ENCODE measurements around the gene IL3RA. TPM values are rescaled to one million over a fixed set of nuclear protein-coding genes. Genes with fewer than 3 reads are reported as not detected.

IL3RA gene
- polyA plus RNA-seq, 1 of the 3 experiments (the other 2 are of a cell fraction), result not detected

DNA sequence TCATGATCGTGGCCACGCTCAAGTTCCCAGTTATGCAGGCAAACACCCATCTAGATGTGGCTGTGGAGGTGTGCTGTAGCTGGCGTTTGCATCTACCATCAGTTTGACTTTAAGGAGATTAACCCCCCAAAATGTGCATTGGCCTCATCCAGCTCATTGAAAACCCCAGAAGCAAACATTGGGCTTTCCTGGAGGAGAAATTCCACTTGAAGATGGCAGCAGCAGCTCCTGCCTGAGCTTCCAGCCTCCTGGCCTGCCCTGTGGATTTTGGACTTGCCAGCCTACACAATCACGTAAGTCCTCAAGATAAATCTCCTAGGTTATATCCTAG, 85.5 kb downstream of the IL3RA start:
- ChIA-PET POLR2A (no interaction called here), CTCF (no interaction called here)
- Histone ChIP-seq H3F3A (replicated peaks; ENCODE audit: insufficient read depth) (peaks cover 9% of the 10 kb centered on the region), H3K27ac (ENCODE audit: low read depth in 2 of 2, low read length in 1 of 2) (no peak overlapping the region), H3K4me1 (ENCODE audit: control insufficient read depth in 1 of 2, insufficient read depth in 2 of 2, low read depth in 1 of 2, low read length in 1 of 2) (no peaks in the 10 kb centered on the region), H3K4me3 (ENCODE audit: low read depth in 2 of 2, low read length in 1 of 2) (no peak overlapping the region; a peak in 1 of 4 replicates), H3K9ac (no peak overlapping the region), H3K9me3 (no peaks in the 10 kb centered on the region), H3K4me2 (no peak overlapping the region), H3K27me3 (ENCODE audit: insufficient read depth) (no peaks in the 10 kb centered on the region), H3K36me3 (replicated peaks in 1 of 2; ENCODE audit: control insufficient read depth in 1 of 2, insufficient read depth in 2 of 2, low read length in 1 of 2) (peaks cover 0 to 29% of the 10 kb centered on the region in 2 experiments), H3K79me2 (ENCODE audit: insufficient read depth) (no peaks in the 10 kb centered on the region), H2AFZ (ENCODE audit: low read depth) (no peak overlapping the region), H3K9me2 (no peaks in the 10 kb centered on the region), H4K20me1 (ENCODE audit: insufficient read depth) (no peaks in the 10 kb centered on the region)
- no peak for DNase-seq
- 100% methylated on average over 4 of the region's 4 CpGs for WGBS (ENCODE audit: low lambda C conversion rate)
- TF ChIP-seq EP300 (IDR thresholded peaks at IDR 0.05; ENCODE audit: borderline replicate concordance in 1 of 2, low read depth in 1 of 2, low read length in 1 of 2) (no peak), RAD21 (IDR thresholded peaks at IDR 0.05; ENCODE audit: low read length) (no peak), FOSL2 (IDR thresholded peaks at IDR 0.05; ENCODE audit: borderline replicate concordance, low read depth) (no peak), TCF12 (IDR thresholded peaks at IDR 0.05) (no peak), SIN3A (IDR thresholded peaks at IDR 0.05; ENCODE audit: borderline replicate concordance, low read depth, low read length) (no peak), NFIC (IDR thresholded peaks at IDR 0.05; ENCODE audit: borderline replicate concordance) (no peak), TAF1 (IDR thresholded peaks at IDR 0.05; ENCODE audit: borderline replicate concordance, low read depth, low read length) (no peak), MXI1 (IDR thresholded peaks at IDR 0.05; ENCODE audit: low read depth, low read length) (no peak), RXRA (IDR thresholded peaks at IDR 0.05; ENCODE audit: borderline replicate concordance, low read depth) (no peak)
- TF ChIP-seq, protein P1, sequence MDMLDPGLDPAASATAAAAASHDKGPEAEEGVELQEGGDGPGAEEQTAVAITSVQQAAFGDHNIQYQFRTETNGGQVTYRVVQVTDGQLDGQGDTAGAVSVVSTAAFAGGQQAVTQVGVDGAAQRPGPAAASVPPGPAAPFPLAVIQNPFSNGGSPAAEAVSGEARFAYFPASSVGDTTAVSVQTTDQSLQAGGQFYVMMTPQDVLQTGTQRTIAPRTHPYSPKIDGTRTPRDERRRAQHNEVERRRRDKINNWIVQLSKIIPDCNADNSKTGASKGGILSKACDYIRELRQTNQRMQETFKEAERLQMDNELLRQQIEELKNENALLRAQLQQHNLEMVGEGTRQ (IDR thresholded peaks at IDR 0.05; ENCODE audit: borderline replicate concordance, low read depth, low read length), result no peak
- TF ChIP-seq, protein P2, sequence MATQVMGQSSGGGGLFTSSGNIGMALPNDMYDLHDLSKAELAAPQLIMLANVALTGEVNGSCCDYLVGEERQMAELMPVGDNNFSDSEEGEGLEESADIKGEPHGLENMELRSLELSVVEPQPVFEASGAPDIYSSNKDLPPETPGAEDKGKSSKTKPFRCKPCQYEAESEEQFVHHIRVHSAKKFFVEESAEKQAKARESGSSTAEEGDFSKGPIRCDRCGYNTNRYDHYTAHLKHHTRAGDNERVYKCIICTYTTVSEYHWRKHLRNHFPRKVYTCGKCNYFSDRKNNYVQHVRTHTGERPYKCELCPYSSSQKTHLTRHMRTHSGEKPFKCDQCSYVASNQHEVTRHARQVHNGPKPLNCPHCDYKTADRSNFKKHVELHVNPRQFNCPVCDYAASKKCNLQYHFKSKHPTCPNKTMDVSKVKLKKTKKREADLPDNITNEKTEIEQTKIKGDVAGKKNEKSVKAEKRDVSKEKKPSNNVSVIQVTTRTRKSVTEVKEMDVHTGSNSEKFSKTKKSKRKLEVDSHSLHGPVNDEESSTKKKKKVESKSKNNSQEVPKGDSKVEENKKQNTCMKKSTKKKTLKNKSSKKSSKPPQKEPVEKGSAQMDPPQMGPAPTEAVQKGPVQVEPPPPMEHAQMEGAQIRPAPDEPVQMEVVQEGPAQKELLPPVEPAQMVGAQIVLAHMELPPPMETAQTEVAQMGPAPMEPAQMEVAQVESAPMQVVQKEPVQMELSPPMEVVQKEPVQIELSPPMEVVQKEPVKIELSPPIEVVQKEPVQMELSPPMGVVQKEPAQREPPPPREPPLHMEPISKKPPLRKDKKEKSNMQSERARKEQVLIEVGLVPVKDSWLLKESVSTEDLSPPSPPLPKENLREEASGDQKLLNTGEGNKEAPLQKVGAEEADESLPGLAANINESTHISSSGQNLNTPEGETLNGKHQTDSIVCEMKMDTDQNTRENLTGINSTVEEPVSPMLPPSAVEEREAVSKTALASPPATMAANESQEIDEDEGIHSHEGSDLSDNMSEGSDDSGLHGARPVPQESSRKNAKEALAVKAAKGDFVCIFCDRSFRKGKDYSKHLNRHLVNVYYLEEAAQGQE (IDR thresholded peaks at IDR 0.05; ENCODE audit: low read depth, low read length), result no peak

DNA sequence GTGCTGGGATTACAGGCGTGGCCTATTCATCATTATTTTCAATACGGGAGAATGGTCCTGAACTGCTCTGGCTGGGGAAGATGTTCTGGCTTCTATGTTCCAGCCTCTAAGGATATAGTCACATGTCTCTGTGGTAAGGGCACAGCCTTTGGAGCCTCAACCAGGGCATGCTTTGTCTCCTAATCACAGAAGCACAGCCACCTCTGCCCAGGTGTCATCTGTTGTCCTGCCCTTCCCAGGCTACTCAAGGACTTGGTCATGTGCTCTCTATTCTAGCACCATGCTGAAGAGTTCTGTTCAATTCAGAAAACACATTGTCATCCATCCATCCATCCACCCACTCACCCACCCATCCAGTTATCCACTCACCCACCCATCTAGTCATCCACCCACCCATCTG, 86.6 kb downstream of the IL3RA start:
- Histone ChIP-seq H4K20me1 (ENCODE audit: insufficient read depth) (no peaks in the 10 kb centered on the region), H3K4me3 (ENCODE audit: low read depth in 2 of 2, low read length in 1 of 2) (no peak overlapping the region; a peak in 1 of 4 replicates), H3K4me2 (no peak overlapping the region), H3K36me3 (replicated peaks in 1 of 2; ENCODE audit: control insufficient read depth in 1 of 2, insufficient read depth in 2 of 2, low read length in 1 of 2) (peaks cover 0 to 24% of the 10 kb centered on the region in 2 experiments), H3F3A (replicated peaks; ENCODE audit: insufficient read depth) (peaks cover 5% of the 10 kb centered on the region), H3K27me3 (ENCODE audit: insufficient read depth) (no peaks in the 10 kb centered on the region), H2AFZ (ENCODE audit: low read depth) (no peak overlapping the region), H3K9me2 (no peaks in the 10 kb centered on the region), H3K9ac (no peak overlapping the region), H3K4me1 (ENCODE audit: control insufficient read depth in 1 of 2, insufficient read depth in 2 of 2, low read depth in 1 of 2, low read length in 1 of 2) (no peaks in the 10 kb centered on the region), H3K9me3 (no peaks in the 10 kb centered on the region), H3K27ac (ENCODE audit: low read depth in 2 of 2, low read length in 1 of 2) (no peak overlapping the region), H3K79me2 (ENCODE audit: insufficient read depth) (no peaks in the 10 kb centered on the region)
- DNase-seq, result no peak
- WGBS (ENCODE audit: low lambda C conversion rate), result 55% methylated on average over 2 of the region's 2 CpGs
- POLR2A ChIA-PET, result no interaction called here
- CTCF ChIA-PET, result no interaction called here
- no peak for TF ChIP-seq JUND (IDR thresholded peaks at IDR 0.05)

All from SK-N-SH (cell line).